H1 (cell line): ENCODE results near the gene TACC2. TPM values are rescaled to one million over a fixed set of nuclear protein-coding genes. Genes with fewer than 3 reads are reported as not detected.

Source experiments
- CTCF ChIA-PET: fragments of 300-600 bp; sonication (Branson Sonifier 250); formaldehyde crosslinking; loops from one replicate; lab custom pipeline; 2021; ENCODE audit not compliant: partially characterized antibody; lab: Charles Lee
- POLR2A ChIA-PET: fragments of 300-600 bp; sonication (Branson Sonifier 250); formaldehyde crosslinking; loops from one replicate; lab custom pipeline; 2021; ENCODE audit warnings: inconsistent platforms; ENCODE audit not compliant: partially characterized antibody; lab: Charles Lee
- DNase-seq, 2 experiments: peaks; one replicate each; pipeline versions ENCODE4 v3.0.0 to v3.0.0-alpha.2; 2010 to 2022; ENCODE audit warnings: low spot score in 2 of 2, low read depth in 1 of 2, mixed read lengths in 1 of 2
- FAIRE-seq: peaks from 2 replicates; lab custom pipeline; 2011; peaks lifted over from hg19 to GRCh38; lab: Jason Lieb, UNC
- H2AFZ ChIP-seq: 2 replicates; pipeline ENCODE4 v1.8.1; 2012; ENCODE audit warnings: low read length, inconsistent platforms
- H2AK5ac ChIP-seq: 2 replicates; pipeline ENCODE4 v1.6.1; 2013; ENCODE audit warnings: low read depth, low read length
- H2BK120ac ChIP-seq: replicated peaks from 2 replicates; pipeline ENCODE3; 2013; ENCODE audit warnings: low read depth, low read length, inconsistent platforms
- H2BK12ac ChIP-seq: 2 replicates; pipeline ENCODE4 v1.6.1; 2013; ENCODE audit warnings: low read depth, low read length
- H2BK15ac ChIP-seq: 2 replicates; pipeline ENCODE4 v1.6.1; 2013; ENCODE audit warnings: low read length
- H2BK20ac ChIP-seq: 2 replicates; pipeline ENCODE4 v1.6.1; 2013; ENCODE audit warnings: low read length
- H2BK5ac ChIP-seq: 2 replicates; pipeline ENCODE4 v1.6.1; 2013; ENCODE audit warnings: low read depth, low read length
- H3K14ac ChIP-seq: 2 replicates; pipeline ENCODE4 v1.6.1; 2013; ENCODE audit warnings: inconsistent platforms; ENCODE audit not compliant: insufficient read length
- H3K18ac ChIP-seq: 2 replicates; pipeline ENCODE4 v1.6.1; 2013; ENCODE audit warnings: low read length; ENCODE audit errors: extremely low read depth
- H3K23ac ChIP-seq: 2 replicates; pipeline ENCODE4 v1.6.1; 2013; ENCODE audit warnings: inconsistent platforms; ENCODE audit not compliant: insufficient read length
- H3K23me2 ChIP-seq: 2 replicates; pipeline ENCODE4 v1.6.1; 2013; ENCODE audit warnings: low read depth, low read length
- H3K27ac ChIP-seq: 2 replicates; pipeline ENCODE4 v1.6.1; 2011; ENCODE audit warnings: low read depth, low read length, inconsistent platforms
- H3K27me3 ChIP-seq, 4 experiments: replicated peaks in 1 of 4; 1 replicate in 1 of 4; 2 replicates in 3 of 4; pipeline versions ENCODE4 v1.6.1 to v1.8.1; 2011 to 2013; ENCODE audit warnings: low read length in 3 of 4, mild to moderate bottlenecking in 3 of 4, inconsistent platforms in 2 of 4, mixed read lengths in 2 of 4, moderate library complexity in 1 of 4; ENCODE audit not compliant: control insufficient read depth in 3 of 4, insufficient read depth in 3 of 4; ENCODE audit errors: extremely low read depth in 1 of 4
- H3K36me3 ChIP-seq, 4 experiments: 2 replicates each; pipeline versions ENCODE4 v1.6.1 to v1.8.1; 2011 to 2013; ENCODE audit warnings: mild to moderate bottlenecking in 4 of 4, low read length in 3 of 4, moderate library complexity in 2 of 4, control low read depth in 1 of 4, inconsistent platforms in 1 of 4; ENCODE audit not compliant: insufficient read depth in 4 of 4, control insufficient read depth in 2 of 4
- H3K4ac ChIP-seq: replicated peaks from 2 replicates; pipeline ENCODE3; 2013; ENCODE audit warnings: low read length, low read depth, mixed read lengths, inconsistent platforms; ENCODE audit not compliant: insufficient read length
- H3K4me1 ChIP-seq, 4 experiments: replicated peaks in 1 of 4; 1 replicate in 1 of 4; 2 replicates in 3 of 4; pipeline versions ENCODE4 v1.6.1 to v1.8.1; 2011 to 2013; ENCODE audit warnings: low read length in 3 of 4, inconsistent platforms in 2 of 4, mixed read lengths in 1 of 4; ENCODE audit not compliant: insufficient read depth in 4 of 4, control insufficient read depth in 3 of 4
- H3K4me2 ChIP-seq, 2 experiments: 2 replicates each; pipeline versions ENCODE4 v1.6.1 to v1.8.1; 2011 to 2013; ENCODE audit warnings: low read depth in 2 of 2, low read length in 2 of 2, control low read depth in 1 of 2, inconsistent platforms in 1 of 2, mild to moderate bottlenecking in 1 of 2; ENCODE audit not compliant: insufficient read depth in 1 of 2
- H3K4me3 ChIP-seq, 4 experiments: fragments of 200-600, 300-600 bp in 1 of 4; sonication (generic), shearing (Covaris generic), sonication (Bioruptor Twin) in 1 of 4; 2 replicates each; pipeline versions ENCODE4 v1.5.1 to v1.8.1; 2011 to 2016; ENCODE audit warnings: low read length in 4 of 4, low read depth in 3 of 4, control low read depth in 2 of 4, inconsistent platforms in 2 of 4, mild to moderate bottlenecking in 2 of 4, mixed read lengths in 1 of 4, moderate library complexity in 1 of 4; ENCODE audit not compliant: insufficient read depth in 2 of 4; ENCODE audit errors: extremely low read depth in 1 of 4
- H3K56ac ChIP-seq: replicated peaks from 2 replicates; pipeline ENCODE3; 2013; ENCODE audit warnings: low read depth, mild to moderate bottlenecking, mixed read lengths, low read length, inconsistent platforms; ENCODE audit not compliant: insufficient read length
- H3K79me1 ChIP-seq: 2 replicates; pipeline ENCODE4 v1.6.1; 2013; ENCODE audit warnings: low read depth, low read length, control low read depth
- H3K79me2 ChIP-seq, 2 experiments: 2 replicates each; pipeline versions ENCODE4 v1.6.1 to v1.8.1; 2012 to 2013; ENCODE audit warnings: low read length in 2 of 2, mild to moderate bottlenecking in 2 of 2, inconsistent platforms in 1 of 2; ENCODE audit not compliant: insufficient read depth in 2 of 2, control insufficient read depth in 1 of 2
- H3K9ac ChIP-seq, 4 experiments: replicated peaks in 1 of 4; 1 replicate in 1 of 4; 2 replicates in 3 of 4; pipeline versions ENCODE4 v1.6.1 to v1.8.1; 2011 to 2013; ENCODE audit warnings: low read depth in 3 of 4, low read length in 3 of 4, control low read depth in 2 of 4, mild to moderate bottlenecking in 2 of 4, moderate library complexity in 2 of 4, inconsistent platforms in 1 of 4; ENCODE audit errors: extremely low read depth in 1 of 4
- H3K9me3 ChIP-seq, 2 experiments: 2 replicates each; pipeline versions ENCODE4 v1.6.1 to v1.8.1; 2012 to 2013; ENCODE audit warnings: mild to moderate bottlenecking in 2 of 2, moderate library complexity in 2 of 2, control low read depth in 1 of 2, inconsistent platforms in 1 of 2, low read depth in 1 of 2, low read length in 1 of 2, mixed read lengths in 1 of 2; ENCODE audit not compliant: insufficient read depth in 2 of 2
- H4K20me1 ChIP-seq, 2 experiments: replicated peaks in 1 of 2; 2 replicates each; pipeline versions ENCODE3 to v1.8.1; 2011 to 2013; ENCODE audit warnings: inconsistent platforms in 2 of 2, low read length in 2 of 2, mild to moderate bottlenecking in 1 of 2; ENCODE audit not compliant: insufficient read depth in 2 of 2, control insufficient read depth in 1 of 2
- H4K5ac ChIP-seq: 2 replicates; pipeline ENCODE4 v1.6.1; 2013; ENCODE audit warnings: low read length, low read depth, mixed read lengths, inconsistent platforms; ENCODE audit not compliant: insufficient read length
- H4K8ac ChIP-seq: 2 replicates; pipeline ENCODE4 v1.8.0; 2013; ENCODE audit warnings: mild to moderate bottlenecking, moderate library complexity, low read length, inconsistent platforms; ENCODE audit not compliant: insufficient read depth; ENCODE audit errors: extremely low read depth
- H4K91ac ChIP-seq: replicated peaks from 2 replicates; pipeline ENCODE3; 2013; ENCODE audit warnings: low read length, mixed read lengths, inconsistent platforms; ENCODE audit not compliant: insufficient read length
- BRCA1 ChIP-seq: IDR thresholded peaks from 2 replicates; pipeline ENCODE4 v1.6.1; 2012; ENCODE audit warnings: low read depth, low read length, improper control_type of control experiment
- CBX5 ChIP-seq: fragments of 300-800, 300-1000 bp; sonication (generic); IDR thresholded peaks from 2 replicates; pipeline ENCODE4 v1.7.1; 2016; ENCODE audit warnings: antibody characterized with exemption, low read length, low read depth
- CEBPB ChIP-seq: IDR thresholded peaks from 2 replicates; pipeline ENCODE4 v1.6.1; 2012; ENCODE audit warnings: low read depth, low read length
- EGR1 ChIP-seq: IDR thresholded peaks from 2 replicates; pipeline ENCODE4 v1.6.1; 2011; ENCODE audit warnings: low read depth, low read length, borderline replicate concordance
- FOSL1 ChIP-seq: IDR thresholded peaks from 2 replicates; pipeline ENCODE4 v1.6.1; 2011; ENCODE audit warnings: mild to moderate bottlenecking, low read depth, low read length, moderate library complexity; ENCODE audit not compliant: insufficient read depth
- GABPA ChIP-seq: IDR thresholded peaks from 2 replicates; pipeline ENCODE4 v1.6.1; 2011; ENCODE audit warnings: mild to moderate bottlenecking, low read length, moderate library complexity, borderline replicate concordance; ENCODE audit not compliant: insufficient read depth
- KDM4A ChIP-seq: IDR thresholded peaks from one replicate; pipeline ENCODE4 v1.7.1; 2012; ENCODE audit warnings: low read depth, mild to moderate bottlenecking, moderate library complexity, low read length, inconsistent platforms; ENCODE audit not compliant: severe bottlenecking
- KDM5A ChIP-seq: fragments of 200-600 bp; IDR thresholded peaks from 2 replicates; pipeline ENCODE4 v1.7.1; 2012; ENCODE audit warnings: mild to moderate bottlenecking, low read length, inconsistent platforms, mixed read lengths
- PHF8 ChIP-seq: fragments of 200-600 bp; sonication (generic); conservative IDR thresholded peaks from 2 replicates; pipeline ENCODE4 v1.7.1; 2012; ENCODE audit warnings: low read depth, mild to moderate bottlenecking, inconsistent platforms, low read length, moderate library complexity
- SAP30 ChIP-seq: fragments of 300-600 bp; sonication (generic); IDR thresholded peaks from 2 replicates; pipeline ENCODE4 v1.7.1; 2012; ENCODE audit warnings: low read length, moderate library complexity, mild to moderate bottlenecking, inconsistent platforms; ENCODE audit not compliant: insufficient read depth, insufficient replicate concordance
- SIX5 ChIP-seq: IDR thresholded peaks from 2 replicates; pipeline ENCODE4 v1.6.1; 2011; ENCODE audit warnings: mild to moderate bottlenecking, low read depth, low read length
- TAF1 ChIP-seq: IDR thresholded peaks from 2 replicates; pipeline ENCODE4 v1.6.1; 2011; ENCODE audit warnings: mild to moderate bottlenecking, low read depth, low read length
- TEAD4 ChIP-seq: IDR thresholded peaks from 2 replicates; pipeline ENCODE4 v1.6.1; 2012; ENCODE audit warnings: low read depth, low read length, inconsistent platforms, mixed read lengths
- USF2 ChIP-seq: IDR thresholded peaks from 2 replicates; pipeline ENCODE4 v1.6.1; 2011; ENCODE audit warnings: low read length, improper control_type of control experiment
- WGBS, 2 experiments: shearing (Covaris generic) in 1 of 2; methylation state at CpG; one replicate each; pipeline versions ENCODE4 v1.1.6 to v1.1.7; 2013 to 2015; ENCODE audit warnings: low lambda C conversion rate in 2 of 2, mixed read lengths in 2 of 2, inconsistent platforms in 1 of 2, low coverage in 1 of 2, missing lambda C conversion rate in 1 of 2; ENCODE audit not compliant: insufficient replicate concordance in 2 of 2, insufficient coverage in 1 of 2, insufficient read length in 1 of 2; ENCODE audit errors: extremely low coverage in 1 of 2, missing lambda C conversion rate in 1 of 2; 5-methylcytosine and 5-hydroxymethylcytosine counted together
- polyA plus RNA-seq, 7 experiments: library from polyadenylated mRNA; depleted of rRNA in 3 of 7; stranded (reverse) in 5 of 7; unstranded in 2 of 7; fragments of >200 nt in 5 of 7; fragments of 200-250 nt in 2 of 7; gene quantifications; 1 replicate in 5 of 7; 2 replicates in 1 of 7; 4 replicates in 1 of 7; pipeline versions ENCODE4 v1.2.1 to v1.2.3, GENCODE V29; 2011 to 2013; ENCODE audit warnings: missing spikeins in 2 of 7, mixed read lengths in 2 of 7
- total RNA-seq: library from RNA; stranded (reverse); fragmentation: NEBNext Ultra II Directional; extraction: Animal tissue kit (Norgen Biotek cat#: 25700); gene quantifications from 2 replicates; pipeline ENCODE4 v1.2.1, GENCODE V29; 2021

TACC2 gene
- total and polyA plus RNA-seq, 2 of the 8 experiments (the other 6 are each of a cell fraction or from before 2014, with no cell fraction given), result 21.2 to 46.6 TPM

- Histone ChIP-seq H3K36me3 (no peaks in the 10 kb centered on the region), H3K23ac (no peak overlapping the region), H2BK15ac (no peak overlapping the region), H2BK20ac (no peak overlapping the region), H2AK5ac (no peak overlapping the region), H3K4me3 (no peak overlapping the region), H3K4me1 (peaks cover 0 to 8% (median 5%) of the 10 kb centered on the region in 4 experiments; a peak in 6 of 7 replicates), H3K23me2 (peaks cover 3% of the 10 kb centered on the region; the same call in 1 of the 2 replicates), H3K27ac (no peak overlapping the region), H3K9ac (no peak overlapping the region), H2BK120ac (no peak overlapping the region), H3K9me3 (no peaks in the 10 kb centered on the region), H4K8ac (no peak overlapping the region), H4K20me1 (no peaks in the 10 kb centered on the region), H2BK12ac (no peak overlapping the region), H3K14ac (no peak overlapping the region), H3K56ac (no peak overlapping the region), H3K79me2 (no peaks in the 10 kb centered on the region), H3K18ac (no peak overlapping the region), H2AFZ (no peak overlapping the region), H3K79me1 (no peaks in the 10 kb centered on the region), H3K4me2 (no peak overlapping the region), H4K91ac (no peak overlapping the region), H3K27me3 (no peaks in the 10 kb centered on the region), H2BK5ac (no peak overlapping the region), H4K5ac (no peak overlapping the region), H3K4ac (no peak overlapping the region)
- 92% methylated on average over 11 of the region's 11 CpGs; no CpG with 5 or more reads in 1 of the 2 experiments for WGBS, 2 experiments
- no peak for DNase-seq
- POLR2A ChIA-PET, result interaction anchor here (0.5 to 0.9 kb wide), 2 partner anchors 9 to 15 kb away, joined by 3 read pairs; no protein-coding TSS in a partner anchor
- CTCF ChIA-PET, result no interaction called here
- no peak for FAIRE-seq
- TF ChIP-seq SAP30 (no peak), PHF8 (no peak), CEBPB (no peak), KDM4A (no peak), BRCA1 (no peak), GABPA (no peak), EGR1 (no peak), SIX5 (no peak), CBX5 (no peak), FOSL1 (no peak), USF2 (no peak), TEAD4 (no peak), TAF1 (no peak), KDM5A (no peak)
Observed at GRCh38 chr10:122021828-122022227, 32.9 kb downstream of the TACC2 start.
